ENCODE results near the gene KRTAP4-5. TPM values are rescaled to one million over a fixed set of nuclear protein-coding genes. Genes with fewer than 3 reads are reported as not detected.
"Not testable (repeated sequence)": the region's sequence is repeated elsewhere in the genome, so short reads cannot be mapped to it uniquely, and the experiment has no call there.

KRTAP4-5 gene
- total RNA-seq, 1 donor from 2014 or later = not detected

GRCh38 chr17:41139865-41140264 is 9.8 kb downstream of the KRTAP4-5 start:
- H3K4me1 Mint-ChIP-seq (ENCODE audit: low read depth); intact Hi-C loops (cut with micrococcal nuclease); H3K27me3 Mint-ChIP-seq (ENCODE audit: low read depth); H3K4me3 Mint-ChIP-seq (ENCODE audit: low read depth); H3K36me3 Mint-ChIP-seq (ENCODE audit: low read depth); H3K27ac Mint-ChIP-seq; DNase-seq (ENCODE audit: low spot score): not testable (repeated sequence)
- H3K9me3 Mint-ChIP-seq = peaks cover 29% of the 10 kb centered on the region

DNA sequence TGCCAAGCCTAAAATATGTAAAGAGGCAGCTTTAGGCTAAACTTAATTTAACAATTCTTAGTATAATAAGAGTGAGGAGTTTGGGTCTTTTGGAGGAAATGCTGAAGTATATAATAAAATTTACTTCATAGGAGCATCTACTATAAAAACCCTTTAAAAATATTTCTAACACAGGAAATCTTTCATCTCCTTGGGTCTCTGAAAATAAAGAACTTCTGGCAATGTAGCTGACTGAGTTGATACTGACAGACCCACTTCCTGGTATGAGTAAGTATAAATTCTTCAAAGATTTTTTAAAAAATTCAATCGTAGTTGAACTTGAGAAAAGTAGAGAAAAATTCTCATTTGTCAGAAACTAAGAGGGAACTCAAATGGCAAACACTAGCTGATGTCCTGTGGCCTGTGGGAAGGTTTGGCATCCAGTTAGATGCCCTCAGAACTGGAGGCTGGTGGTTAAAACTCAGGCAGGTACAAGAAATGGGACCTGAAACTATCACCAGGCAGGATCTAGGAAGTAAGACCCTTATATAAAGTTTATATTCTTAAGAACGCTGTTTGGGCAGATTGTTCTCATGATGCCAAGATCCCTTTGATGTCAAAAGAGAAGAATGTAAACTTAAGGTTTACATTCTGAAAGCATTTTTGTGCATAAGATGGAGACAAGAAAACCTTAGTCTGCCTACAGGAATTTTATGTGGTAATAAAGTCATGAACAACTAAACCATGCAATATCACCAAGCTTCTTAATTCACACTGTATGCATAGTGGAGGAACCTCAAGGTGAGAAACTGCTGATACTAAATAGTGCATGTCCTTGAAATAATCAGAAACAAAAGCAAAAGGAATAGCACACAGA is 15.5 kb downstream of the KRTAP4-5 start:
- intact Hi-C loops (cut with micrococcal nuclease) = no loop called here
- H3K27me3 Mint-ChIP-seq (ENCODE audit: low read depth) = peaks cover 4% of the 10 kb centered on the region
- no peak for DNase-seq (ENCODE audit: low spot score)
- no peaks in the 10 kb centered on the region for H3K4me1 Mint-ChIP-seq (ENCODE audit: low read depth)
- no peak overlapping the region for H3K4me3 Mint-ChIP-seq (ENCODE audit: low read depth)
- no peaks in the 10 kb centered on the region for H3K36me3 Mint-ChIP-seq (ENCODE audit: low read depth)
- H3K27ac Mint-ChIP-seq = no peak overlapping the region
- no peaks in the 10 kb centered on the region for H3K9me3 Mint-ChIP-seq

GRCh38 chr17:41131979-41132378 is 17.6 kb downstream of the KRTAP4-5 start:
- H3K4me1 Mint-ChIP-seq (ENCODE audit: low read depth) = no peaks in the 10 kb centered on the region
- H3K4me3 Mint-ChIP-seq (ENCODE audit: low read depth) = no peak overlapping the region
- H3K27ac Mint-ChIP-seq = no peak overlapping the region
- intact Hi-C loops (cut with micrococcal nuclease) = no loop called here
- no peak for DNase-seq (ENCODE audit: low spot score)
- no peaks in the 10 kb centered on the region for H3K36me3 Mint-ChIP-seq (ENCODE audit: low read depth)
- peaks cover 4% of the 10 kb centered on the region for H3K27me3 Mint-ChIP-seq (ENCODE audit: low read depth)
- H3K9me3 Mint-ChIP-seq = no peaks in the 10 kb centered on the region

- no peaks in the 10 kb centered on the region for H3K9me3 Mint-ChIP-seq
These were observed 22.3 kb downstream of the KRTAP4-5 start for GRCh38 chr17:41127371-41127770.

DNA sequence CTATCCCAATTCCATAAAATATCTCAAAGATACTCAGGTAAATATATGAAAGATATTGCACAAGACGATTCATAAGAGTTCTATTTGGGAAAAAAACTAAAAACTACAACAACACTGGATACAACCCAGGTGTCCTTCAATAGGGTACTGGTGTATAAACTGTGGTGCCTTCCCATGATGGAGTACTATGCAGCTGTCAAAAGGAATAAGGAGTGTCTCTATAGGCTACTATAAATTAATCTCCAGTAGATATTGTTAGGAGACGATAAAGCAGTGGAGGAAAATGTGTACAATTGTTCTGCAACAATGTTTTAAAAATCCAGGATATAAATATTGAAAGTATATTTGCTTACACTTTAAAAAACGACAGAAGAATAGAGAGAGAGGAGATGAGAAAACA is 23.2 kb downstream of the KRTAP4-5 start:
- no peak overlapping the region for H3K4me3 Mint-ChIP-seq (ENCODE audit: low read depth)
- H3K27me3 Mint-ChIP-seq (ENCODE audit: low read depth) = peaks cover 14% of the 10 kb centered on the region
- H3K27ac Mint-ChIP-seq = no peak overlapping the region
- intact Hi-C loops (cut with micrococcal nuclease) = no loop called here
- H3K36me3 Mint-ChIP-seq (ENCODE audit: low read depth) = no peaks in the 10 kb centered on the region
- DNase-seq (ENCODE audit: low spot score) = no peak
- no peaks in the 10 kb centered on the region for H3K9me3 Mint-ChIP-seq
- no peaks in the 10 kb centered on the region for H3K4me1 Mint-ChIP-seq (ENCODE audit: low read depth)

More at GRCh38 chr17:41127371-41127770, 22.3 kb downstream of the KRTAP4-5 start:
- DNase-seq (ENCODE audit: low spot score) = no peak
- H3K27ac Mint-ChIP-seq = no peak overlapping the region
- no peaks in the 10 kb centered on the region for H3K4me1 Mint-ChIP-seq (ENCODE audit: low read depth)
- intact Hi-C loops (cut with micrococcal nuclease) = no loop called here
- H3K4me3 Mint-ChIP-seq (ENCODE audit: low read depth) = no peak overlapping the region
- H3K27me3 Mint-ChIP-seq (ENCODE audit: low read depth) = peaks cover 17% of the 10 kb centered on the region
- no peaks in the 10 kb centered on the region for H3K36me3 Mint-ChIP-seq (ENCODE audit: low read depth)

DNA sequence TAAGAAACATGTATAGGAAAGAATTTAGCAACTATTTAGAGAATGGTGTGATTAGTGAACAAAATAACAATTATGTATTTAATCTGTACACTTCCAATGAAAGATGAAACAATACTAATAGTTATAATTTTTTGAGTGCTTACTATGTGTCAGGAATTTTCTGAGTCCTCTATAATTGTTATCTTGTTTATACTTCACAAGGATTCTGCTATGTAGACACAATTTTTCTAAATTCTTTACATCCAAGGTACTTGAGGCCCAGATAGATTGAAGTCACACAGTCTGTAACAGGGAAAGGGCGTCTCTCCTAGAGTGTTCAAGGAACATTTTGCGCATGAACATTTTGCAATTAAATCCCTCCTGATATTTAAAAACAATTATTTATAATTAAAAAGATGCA is 24.6 kb downstream of the KRTAP4-5 start:
- H3K27ac Mint-ChIP-seq = no peak overlapping the region
- peaks cover 2% of the 10 kb centered on the region for H3K4me1 Mint-ChIP-seq (ENCODE audit: low read depth)
- no peaks in the 10 kb centered on the region for H3K36me3 Mint-ChIP-seq (ENCODE audit: low read depth)
- no peak for DNase-seq (ENCODE audit: low spot score)
- intact Hi-C loops (cut with micrococcal nuclease) = no loop called here
- H3K4me3 Mint-ChIP-seq (ENCODE audit: low read depth) = no peak overlapping the region
- H3K9me3 Mint-ChIP-seq = no peaks in the 10 kb centered on the region
- peaks cover 16% of the 10 kb centered on the region for H3K27me3 Mint-ChIP-seq (ENCODE audit: low read depth)

- H3K36me3 Mint-ChIP-seq (ENCODE audit: low read depth); DNase-seq (ENCODE audit: low spot score); H3K9me3 Mint-ChIP-seq; H3K4me3 Mint-ChIP-seq (ENCODE audit: low read depth); intact Hi-C loops (cut with micrococcal nuclease); H3K4me1 Mint-ChIP-seq (ENCODE audit: low read depth); H3K27ac Mint-ChIP-seq: not testable (repeated sequence)
- peaks cover 14% of the 10 kb centered on the region for H3K27me3 Mint-ChIP-seq (ENCODE audit: low read depth)
These were observed 25.6 kb downstream of the KRTAP4-5 start, which contains the start of gene KRTAP4-12 for GRCh38 chr17:41123991-41124371. TSS of gene KRTAP4-12 (minus strand) at chr17:41124182. CDS start at chr17:41124122, 60 bp downstream.

GRCh38 chr17:41123292-41123990 is 26.2 kb downstream of the KRTAP4-5 start:
- H3K9me3 Mint-ChIP-seq; intact Hi-C loops (cut with micrococcal nuclease); H3K36me3 Mint-ChIP-seq (ENCODE audit: low read depth); H3K27ac Mint-ChIP-seq; H3K4me1 Mint-ChIP-seq (ENCODE audit: low read depth); H3K4me3 Mint-ChIP-seq (ENCODE audit: low read depth); DNase-seq (ENCODE audit: low spot score): not testable (repeated sequence)
- peaks cover 14% of the 10 kb centered on the region for H3K27me3 Mint-ChIP-seq (ENCODE audit: low read depth)

GRCh38 chr17:41121742-41122141 is 27.9 kb downstream of the KRTAP4-5 start:
- no peaks in the 10 kb centered on the region for H3K9me3 Mint-ChIP-seq
- peaks cover 3% of the 10 kb centered on the region for H3K4me1 Mint-ChIP-seq (ENCODE audit: low read depth)
- peaks cover 14% of the 10 kb centered on the region for H3K27me3 Mint-ChIP-seq (ENCODE audit: low read depth)
- no peaks in the 10 kb centered on the region for H3K36me3 Mint-ChIP-seq (ENCODE audit: low read depth)
- H3K4me3 Mint-ChIP-seq (ENCODE audit: low read depth) = no peak overlapping the region
- intact Hi-C loops (cut with micrococcal nuclease) = no loop called here
- DNase-seq (ENCODE audit: low spot score) = no peak
- H3K27ac Mint-ChIP-seq = no peak overlapping the region

DNA sequence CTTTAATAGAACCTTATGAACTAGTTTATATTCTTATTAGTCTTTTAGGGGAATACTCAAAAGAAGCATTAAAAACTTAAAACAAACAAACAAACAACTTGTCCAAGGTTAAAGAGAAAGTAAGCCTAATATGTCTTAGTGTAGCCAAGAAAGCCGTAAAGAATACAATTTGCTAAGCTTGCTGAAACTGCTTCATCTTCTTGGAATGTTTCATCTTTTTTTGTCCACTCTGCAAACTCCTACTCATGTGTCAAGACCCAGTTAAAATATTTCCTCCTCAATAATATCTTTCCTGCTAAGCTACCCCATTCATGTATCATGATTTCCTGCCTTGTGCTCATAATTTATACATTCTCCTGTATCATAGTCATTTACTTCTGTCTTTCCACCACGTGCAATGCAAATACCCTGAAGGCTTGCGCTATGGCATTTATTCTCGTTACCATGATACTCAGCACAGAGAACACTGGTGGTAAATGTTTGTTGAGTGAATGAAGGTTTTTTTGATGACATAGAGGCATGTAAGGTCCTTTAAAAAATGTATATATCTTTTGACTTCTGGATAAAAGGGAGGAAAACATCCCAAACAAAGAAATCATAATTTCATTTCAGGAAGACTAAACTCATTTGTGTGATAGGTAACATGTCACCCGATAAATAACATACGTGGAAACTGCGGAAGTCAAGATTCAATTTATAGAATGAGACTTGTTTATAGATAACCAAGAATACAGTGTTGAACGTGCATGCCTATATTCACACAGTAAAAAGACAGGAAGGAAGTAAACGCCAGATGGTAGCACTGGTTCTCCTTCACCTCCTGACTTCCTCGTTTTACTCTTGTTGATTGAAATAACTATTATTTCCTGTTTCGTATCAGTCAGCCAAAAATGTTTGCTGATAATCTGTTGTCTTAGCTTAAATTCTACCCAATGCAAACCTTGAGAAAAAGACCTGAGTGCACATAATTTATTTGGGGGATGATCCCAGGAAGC is 29.6 kb downstream of the KRTAP4-5 start:
- H3K4me3 Mint-ChIP-seq (ENCODE audit: low read depth); H3K27ac Mint-ChIP-seq; H3K4me1 Mint-ChIP-seq (ENCODE audit: low read depth); intact Hi-C loops (cut with micrococcal nuclease); H3K9me3 Mint-ChIP-seq; DNase-seq (ENCODE audit: low spot score); H3K36me3 Mint-ChIP-seq (ENCODE audit: low read depth): not testable (repeated sequence)
- H3K27me3 Mint-ChIP-seq (ENCODE audit: low read depth) = peaks cover 11% of the 10 kb centered on the region

DNA sequence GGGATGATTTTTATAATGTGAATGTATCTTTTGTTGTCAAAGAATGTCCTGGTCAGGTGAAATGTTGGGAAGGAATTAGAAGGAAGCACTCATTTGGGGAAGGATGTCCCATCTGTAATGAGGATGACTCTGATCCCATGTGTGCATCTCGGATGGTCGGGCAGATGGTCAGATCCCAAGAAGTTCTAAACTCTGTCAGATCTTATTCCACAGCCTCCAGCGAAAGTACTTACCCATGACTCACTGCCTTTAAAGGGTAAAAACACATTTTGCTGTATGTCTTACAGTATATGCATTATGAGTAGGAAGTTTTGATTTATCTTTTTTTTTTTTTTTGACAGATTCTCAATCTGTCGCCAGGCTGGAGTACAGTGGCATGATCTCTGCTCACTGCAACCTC is 30.9 kb downstream of the KRTAP4-5 start:
- Mint-ChIP-seq H3K27me3 (ENCODE audit: low read depth) (peaks cover 7% of the 10 kb centered on the region), H3K4me1 (ENCODE audit: low read depth) (peaks cover 3% of the 10 kb centered on the region), H3K9me3 (no peaks in the 10 kb centered on the region), H3K27ac (no peak overlapping the region), H3K36me3 (ENCODE audit: low read depth) (no peaks in the 10 kb centered on the region), H3K4me3 (ENCODE audit: low read depth) (no peak overlapping the region)
- DNase-seq (ENCODE audit: low spot score) = no peak
- intact Hi-C loops (cut with micrococcal nuclease) = no loop called here

DNA sequence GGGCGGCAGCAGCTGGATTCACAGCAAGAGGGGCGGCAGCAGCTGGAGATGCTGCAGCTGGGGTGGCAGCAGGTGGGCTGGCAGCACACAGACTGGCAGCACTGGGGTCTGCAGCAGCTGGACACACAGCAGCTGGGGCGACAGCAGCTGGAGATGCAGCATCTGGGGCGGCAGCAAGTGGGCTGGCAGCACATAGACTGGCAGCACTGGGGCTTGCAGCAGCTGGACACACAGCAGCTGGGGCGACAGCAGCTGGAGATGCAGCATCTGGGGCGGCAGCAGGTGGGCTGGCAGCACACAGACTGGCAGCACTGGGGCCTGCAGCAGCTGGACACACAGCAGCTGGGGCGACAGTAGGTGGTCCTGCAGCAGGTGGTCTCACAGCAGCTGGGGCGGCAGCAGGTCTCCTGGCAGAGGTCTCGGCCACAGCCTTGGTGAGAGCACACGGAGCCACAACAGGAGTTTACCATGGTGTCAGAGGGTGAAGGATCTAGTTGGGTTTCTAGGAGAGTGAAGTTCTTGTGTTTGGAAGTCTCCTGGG is 31.7 kb downstream of the KRTAP4-5 start, which contains the start of gene KRTAP4-11:
KRTAP4-11 (minus strand) TSS at position 528 of the 541 bp plus-strand sequence; CDS start at position 470, 58 bp downstream.
- H3K36me3 Mint-ChIP-seq (ENCODE audit: low read depth); DNase-seq (ENCODE audit: low spot score); intact Hi-C loops (cut with micrococcal nuclease); H3K27me3 Mint-ChIP-seq (ENCODE audit: low read depth); H3K9me3 Mint-ChIP-seq; H3K4me1 Mint-ChIP-seq (ENCODE audit: low read depth); H3K4me3 Mint-ChIP-seq (ENCODE audit: low read depth); H3K27ac Mint-ChIP-seq: not testable (repeated sequence)

Data from activated T-helper 2 cell treated with anti-CD3 and anti-CD28 coated beads, Interferon-gamma antibody, Interleukin-2, Interleukin-4, amounts not matched to agents 10 μg/mL and 5 μg/mL and 100 μg/mL, durations not matched to agents 14 hours and 24 hours and 36 hours (primary cell).